HEK293T (cell line): ENCODE results near the gene KRCC1.

ENCODE experiments used
- ARNT ChIP-seq: fragments of 450-650 bp; IDR thresholded peaks from 2 replicates; pipeline ENCODE4 v1.6.1; 2017; ENCODE audit warnings: mild to moderate bottlenecking
- FOXA1 ChIP-seq: fragments of 450-650 bp; IDR thresholded peaks from 2 replicates; pipeline ENCODE4 v1.6.1; 2016; ENCODE audit warnings: mild to moderate bottlenecking
- L3MBTL2 ChIP-seq: fragments of 450-650 bp; conservative IDR thresholded peaks from 2 replicates; pipeline ENCODE4 v1.6.1; 2016; ENCODE audit warnings: mild to moderate bottlenecking
- SP1 ChIP-seq: fragments of 450-650 bp; IDR thresholded peaks from 2 replicates; pipeline ENCODE4 v1.6.1; 2017
- SUZ12 ChIP-seq: fragments of 450-650 bp; IDR thresholded peaks from 2 replicates; pipeline ENCODE4 v1.6.1; 2016; ENCODE audit warnings: mild to moderate bottlenecking
- TF ChIP-seq, protein P1 (sequence below): fragments of 450-650 bp; IDR thresholded peaks from 2 replicates; pipeline ENCODE4 v1.6.1; 2016

DNA sequence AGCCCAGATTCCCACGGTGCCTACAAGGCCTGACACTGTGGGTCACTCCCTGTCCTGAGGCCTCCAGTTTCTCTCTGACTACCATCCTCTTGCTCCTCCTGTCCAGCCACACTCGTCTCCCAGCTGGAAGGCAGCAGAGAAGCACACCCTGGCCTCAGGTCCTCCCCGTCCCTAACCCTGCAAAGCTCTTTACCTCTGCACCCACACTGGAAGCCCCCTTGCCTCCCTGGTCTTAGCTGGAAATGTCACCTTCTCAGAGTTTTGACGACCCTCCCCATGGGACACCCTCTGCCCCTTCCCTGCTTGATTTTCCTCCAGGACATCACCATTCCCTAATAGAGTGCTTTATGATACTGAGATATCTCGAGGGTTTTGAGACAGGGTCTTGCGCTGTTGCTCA lies 49.8 kb downstream of the KRCC1 start:
- TF ChIP-seq FOXA1: no peak
- no peak for TF ChIP-seq SP1
- TF ChIP-seq ARNT: no peak
- TF ChIP-seq, protein P1, sequence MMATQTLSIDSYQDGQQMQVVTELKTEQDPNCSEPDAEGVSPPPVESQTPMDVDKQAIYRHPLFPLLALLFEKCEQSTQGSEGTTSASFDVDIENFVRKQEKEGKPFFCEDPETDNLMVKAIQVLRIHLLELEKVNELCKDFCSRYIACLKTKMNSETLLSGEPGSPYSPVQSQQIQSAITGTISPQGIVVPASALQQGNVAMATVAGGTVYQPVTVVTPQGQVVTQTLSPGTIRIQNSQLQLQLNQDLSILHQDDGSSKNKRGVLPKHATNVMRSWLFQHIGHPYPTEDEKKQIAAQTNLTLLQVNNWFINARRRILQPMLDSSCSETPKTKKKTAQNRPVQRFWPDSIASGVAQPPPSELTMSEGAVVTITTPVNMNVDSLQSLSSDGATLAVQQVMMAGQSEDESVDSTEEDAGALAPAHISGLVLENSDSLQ: no peak
- no peak for TF ChIP-seq SUZ12
- TF ChIP-seq L3MBTL2: no peak
